H9 (cell line): ENCODE data around the gene CDK8. TPM values are rescaled to one million over a fixed set of nuclear protein-coding genes. Genes with fewer than 3 reads are reported as not detected.
"Not testable (repeated sequence)": the region's sequence is repeated elsewhere in the genome, so short reads cannot be mapped to it uniquely, and the experiment has no call there.

Experiments
- DNase-seq: peaks from one replicate; pipeline ENCODE4 v3.0.0-alpha.2; 2017
- H2AFZ ChIP-seq: one replicate; pipeline ENCODE4 v1.6.1; 2013; ENCODE audit warnings: mild to moderate bottlenecking, low read length, control low read depth, moderate library complexity
- H2AK5ac ChIP-seq: 2 replicates; pipeline ENCODE4 v1.6.1; 2013; ENCODE audit warnings: low read length, control low read depth, mixed read lengths; ENCODE audit not compliant: insufficient read length
- H2BK120ac ChIP-seq: one replicate; pipeline ENCODE4 v1.6.1; 2013; ENCODE audit warnings: low read depth, mild to moderate bottlenecking, low read length, control low read depth, inconsistent platforms; ENCODE audit not compliant: poor library complexity, severe bottlenecking
- H2BK12ac ChIP-seq: 2 replicates; pipeline ENCODE4 v1.6.1; 2013; ENCODE audit warnings: low read length, control low read depth, mixed read lengths, low read depth; ENCODE audit not compliant: insufficient read length
- H2BK15ac ChIP-seq: 2 replicates; pipeline ENCODE4 v1.6.1; 2013; ENCODE audit warnings: low read depth, low read length, control low read depth
- H2BK20ac ChIP-seq: one replicate; pipeline ENCODE4 v1.6.1; 2013; ENCODE audit warnings: low read depth, mild to moderate bottlenecking, low read length, control low read depth, inconsistent platforms; ENCODE audit not compliant: poor library complexity, severe bottlenecking
- H2BK5ac ChIP-seq: 2 replicates; pipeline ENCODE4 v1.6.1; 2013; ENCODE audit warnings: low read length, control low read depth, mixed read lengths; ENCODE audit not compliant: insufficient read length
- H3K14ac ChIP-seq: 2 replicates; pipeline ENCODE4 v1.6.1; 2013; ENCODE audit warnings: low read length, control low read depth; ENCODE audit not compliant: insufficient read depth
- H3K18ac ChIP-seq: 2 replicates; pipeline ENCODE4 v1.6.1; 2013; ENCODE audit warnings: low read depth, mild to moderate bottlenecking, mixed read lengths, low read length, control low read depth; ENCODE audit not compliant: insufficient read length
- H3K23ac ChIP-seq: 2 replicates; pipeline ENCODE4 v1.6.1; 2013; ENCODE audit warnings: low read length, control low read depth, mixed read lengths, low read depth; ENCODE audit not compliant: insufficient read length
- H3K23me2 ChIP-seq: 2 replicates; pipeline ENCODE4 v1.6.1; 2013; ENCODE audit warnings: low read depth, mild to moderate bottlenecking, mixed read lengths, low read length, control low read depth; ENCODE audit not compliant: insufficient read length, poor library complexity, severe bottlenecking
- H3K27ac ChIP-seq: 2 replicates; pipeline ENCODE4 v1.5.1; 2013; ENCODE audit warnings: low read length, control low read depth, mixed read lengths, low read depth; ENCODE audit not compliant: insufficient read length
- H3K27me3 ChIP-seq: 2 replicates; pipeline ENCODE4 v1.6.1; 2013; ENCODE audit warnings: low read length, control low read depth, inconsistent platforms; ENCODE audit not compliant: insufficient read depth
- H3K4ac ChIP-seq: 2 replicates; pipeline ENCODE4 v1.6.1; 2013; ENCODE audit warnings: low read depth, mild to moderate bottlenecking, control low read depth, inconsistent platforms, low read length, moderate library complexity
- H3K4me1 ChIP-seq: 2 replicates; pipeline ENCODE4 v1.6.1; 2013; ENCODE audit warnings: low read length, control low read depth, inconsistent platforms; ENCODE audit not compliant: insufficient read depth
- H3K4me2 ChIP-seq: 2 replicates; pipeline ENCODE4 v1.6.1; 2013; ENCODE audit warnings: low read length, control low read depth, mixed read lengths; ENCODE audit not compliant: insufficient read length, insufficient read depth
- H3K56ac ChIP-seq: 2 replicates; pipeline ENCODE4 v1.6.1; 2013; ENCODE audit warnings: low read depth, mild to moderate bottlenecking, mixed read lengths, low read length, control low read depth; ENCODE audit not compliant: insufficient read length
- H3K79me1 ChIP-seq: 2 replicates; pipeline ENCODE4 v1.6.1; 2013; ENCODE audit warnings: low read depth, mild to moderate bottlenecking, moderate library complexity, low read length, control low read depth, inconsistent platforms; ENCODE audit not compliant: insufficient read depth, poor library complexity, severe bottlenecking
- H3K79me2 ChIP-seq: 2 replicates; pipeline ENCODE4 v1.6.1; 2013; ENCODE audit warnings: low read length, control low read depth, inconsistent platforms; ENCODE audit not compliant: insufficient read depth
- H3K9ac ChIP-seq: 2 replicates; pipeline ENCODE4 v1.6.1; 2013; ENCODE audit warnings: low read length, control low read depth, mixed read lengths; ENCODE audit not compliant: insufficient read length; ENCODE audit errors: extremely low read depth
- H3K9me3 ChIP-seq: one replicate; pipeline ENCODE4 v1.6.1; 2013; ENCODE audit warnings: low read depth, low read length, inconsistent platforms; ENCODE audit not compliant: control insufficient read depth
- H3T11ph ChIP-seq: one replicate; pipeline ENCODE4 v1.6.1; 2013; ENCODE audit warnings: mild to moderate bottlenecking, low read length, control low read depth, inconsistent platforms
- H4K20me1 ChIP-seq: one replicate; pipeline ENCODE4 v1.6.1; 2013; ENCODE audit not compliant: control insufficient read depth, insufficient read length, insufficient read depth
- H4K5ac ChIP-seq: 2 replicates; pipeline ENCODE4 v1.6.1; 2013; ENCODE audit warnings: low read depth, mild to moderate bottlenecking, mixed read lengths, low read length, control low read depth; ENCODE audit not compliant: insufficient read length
- H4K8ac ChIP-seq: replicated peaks from 2 replicates; pipeline ENCODE4 v1.6.1; 2013; ENCODE audit warnings: low read length, control low read depth, mixed read lengths, low read depth; ENCODE audit not compliant: insufficient read length
- H4K91ac ChIP-seq: 2 replicates; pipeline ENCODE4 v1.6.1; 2013; ENCODE audit warnings: low read depth, mild to moderate bottlenecking, moderate library complexity, mixed read lengths, low read length, control low read depth; ENCODE audit not compliant: insufficient read length
- H3K27ac Mint-ChIP-seq, 3 experiments: 2 replicates in 2 of 3; 3 replicates in 1 of 3; pipeline ENCODE4 v1.8.0; 2020 to 2021; ENCODE audit warnings: mixed read lengths in 3 of 3, mild to moderate bottlenecking in 1 of 3, moderate library complexity in 1 of 3
- H3K27me3 Mint-ChIP-seq: 2 replicates; pipeline ENCODE4 v1.8.0; 2021; ENCODE audit warnings: low read depth, mild to moderate bottlenecking, moderate library complexity, mixed read lengths
- H3K36me3 Mint-ChIP-seq, 3 experiments: 2 replicates in 2 of 3; 3 replicates in 1 of 3; pipeline ENCODE4 v1.8.0; 2020 to 2021; ENCODE audit warnings: low read depth in 3 of 3, mixed read lengths in 3 of 3; ENCODE audit not compliant: insufficient read depth in 1 of 3
- H3K4me1 Mint-ChIP-seq, 2 experiments: 2 replicates each; pipeline ENCODE4 v1.8.0; 2020; ENCODE audit warnings: mixed read lengths in 2 of 2
- H3K4me3 Mint-ChIP-seq, 2 experiments: 2 replicates in 1 of 2; 3 replicates in 1 of 2; pipeline ENCODE4 v1.8.0; 2020 to 2021; ENCODE audit warnings: mild to moderate bottlenecking in 2 of 2, mixed read lengths in 2 of 2, moderate library complexity in 1 of 2
- H3K9me3 Mint-ChIP-seq, 2 experiments: 2 replicates in 1 of 2; 3 replicates in 1 of 2; pipeline ENCODE4 v1.8.0; 2020; ENCODE audit warnings: mild to moderate bottlenecking in 2 of 2, mixed read lengths in 2 of 2, moderate library complexity in 1 of 2
- WGBS: extraction: QIAGEN DNeasy Blood & Tissue Kit; methylation state at CpG from one replicate; pipeline ENCODE4 v1.1.7; 2013; ENCODE audit warnings: missing lambda C conversion rate, low lambda C conversion rate, mixed read lengths; ENCODE audit not compliant: insufficient read length; ENCODE audit errors: extremely low coverage; 5-methylcytosine and 5-hydroxymethylcytosine counted together
- total RNA-seq: library from RNA; stranded (reverse); gene quantifications from 2 replicates; pipeline ENCODE4 v1.2.1, GENCODE V29; 2021
- TF ChIP-seq, protein P1 (sequence below): fragments of 200-600 bp; sonication (generic); conservative IDR thresholded peaks from 3 replicates; pipeline ENCODE4 v1.8.0; 2021; ENCODE audit warnings: antibody characterized with exemption, mild to moderate bottlenecking

The CDK8 gene
- total RNA-seq, 1 experiment from 2014 or later: 18.1 TPM

DNA sequence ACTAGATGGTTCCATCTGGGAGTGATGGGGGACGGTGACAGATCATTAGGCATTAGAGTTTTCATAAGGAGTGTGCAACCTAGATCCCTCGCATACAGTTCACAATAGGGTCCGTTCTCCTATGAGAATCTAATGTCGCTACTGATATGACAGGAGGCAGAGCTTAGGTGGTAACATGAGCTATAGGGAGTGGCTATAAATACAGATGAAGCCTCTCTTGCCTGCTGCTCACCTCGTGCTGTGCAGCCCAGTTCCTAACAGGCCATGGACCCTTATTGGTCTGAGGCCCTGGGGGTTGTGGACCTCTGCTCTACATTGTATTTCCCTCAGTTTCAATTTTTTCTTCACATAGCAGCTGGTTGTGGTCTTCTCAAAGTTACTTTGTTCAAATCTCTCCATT, 56.5 kb downstream of the CDK8 start:
- H4K91ac ChIP-seq: no peak overlapping the region
- H2BK5ac ChIP-seq: no peak overlapping the region
- no peak overlapping the region for H2BK12ac ChIP-seq
- H3K27me3 ChIP-seq: no peaks in the 10 kb centered on the region
- no CpG with 5 or more reads among the region's 5 CpGs for WGBS
- H3K23ac ChIP-seq: no peak overlapping the region
- H3K9me3 ChIP-seq: no peaks in the 10 kb centered on the region
- H3K4me1 ChIP-seq: no peaks in the 10 kb centered on the region; the same call in 1 of the 2 replicates
- H4K5ac ChIP-seq: no peak overlapping the region
- no peak overlapping the region for H4K8ac ChIP-seq
- Mint-ChIP-seq H3K27me3 (no peaks in the 10 kb centered on the region), H3K9me3 (no peaks in the 10 kb centered on the region), H3K36me3 (peaks cover 0 to 10% (median 7%) of the 10 kb centered on the region in 3 experiments; a peak in 4 of 7 replicates), H3K4me1 (peaks cover 8 to 11% of the 10 kb centered on the region in 2 experiments; a peak in 3 of 4 replicates), H3K27ac (no peak overlapping the region), H3K4me3 (no peak overlapping the region)
- no peak overlapping the region for H3K27ac ChIP-seq
- no peak overlapping the region for H3T11ph ChIP-seq
- no peak overlapping the region for H2AK5ac ChIP-seq
- peaks cover 9% of the 10 kb centered on the region for H3K79me1 ChIP-seq
- H2BK120ac ChIP-seq: no peak overlapping the region
- no peak for DNase-seq
- H3K4ac ChIP-seq: no peak overlapping the region
- no peak overlapping the region for H3K14ac ChIP-seq
- TF ChIP-seq, protein P1, sequence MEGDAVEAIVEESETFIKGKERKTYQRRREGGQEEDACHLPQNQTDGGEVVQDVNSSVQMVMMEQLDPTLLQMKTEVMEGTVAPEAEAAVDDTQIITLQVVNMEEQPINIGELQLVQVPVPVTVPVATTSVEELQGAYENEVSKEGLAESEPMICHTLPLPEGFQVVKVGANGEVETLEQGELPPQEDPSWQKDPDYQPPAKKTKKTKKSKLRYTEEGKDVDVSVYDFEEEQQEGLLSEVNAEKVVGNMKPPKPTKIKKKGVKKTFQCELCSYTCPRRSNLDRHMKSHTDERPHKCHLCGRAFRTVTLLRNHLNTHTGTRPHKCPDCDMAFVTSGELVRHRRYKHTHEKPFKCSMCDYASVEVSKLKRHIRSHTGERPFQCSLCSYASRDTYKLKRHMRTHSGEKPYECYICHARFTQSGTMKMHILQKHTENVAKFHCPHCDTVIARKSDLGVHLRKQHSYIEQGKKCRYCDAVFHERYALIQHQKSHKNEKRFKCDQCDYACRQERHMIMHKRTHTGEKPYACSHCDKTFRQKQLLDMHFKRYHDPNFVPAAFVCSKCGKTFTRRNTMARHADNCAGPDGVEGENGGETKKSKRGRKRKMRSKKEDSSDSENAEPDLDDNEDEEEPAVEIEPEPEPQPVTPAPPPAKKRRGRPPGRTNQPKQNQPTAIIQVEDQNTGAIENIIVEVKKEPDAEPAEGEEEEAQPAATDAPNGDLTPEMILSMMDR: no peak
- H3K4me2 ChIP-seq: no peak overlapping the region
- H3K79me2 ChIP-seq: peaks cover 7% of the 10 kb centered on the region; the same call in 1 of the 2 replicates
- no peak overlapping the region for H3K56ac ChIP-seq
- no peaks in the 10 kb centered on the region for H3K23me2 ChIP-seq
- no peak overlapping the region for H3K9ac ChIP-seq
- H2BK15ac ChIP-seq: no peak overlapping the region
- H2AFZ ChIP-seq: no peak overlapping the region
- no peaks in the 10 kb centered on the region for H4K20me1 ChIP-seq
- no peak overlapping the region for H3K18ac ChIP-seq
- no peak overlapping the region for H2BK20ac ChIP-seq

DNA sequence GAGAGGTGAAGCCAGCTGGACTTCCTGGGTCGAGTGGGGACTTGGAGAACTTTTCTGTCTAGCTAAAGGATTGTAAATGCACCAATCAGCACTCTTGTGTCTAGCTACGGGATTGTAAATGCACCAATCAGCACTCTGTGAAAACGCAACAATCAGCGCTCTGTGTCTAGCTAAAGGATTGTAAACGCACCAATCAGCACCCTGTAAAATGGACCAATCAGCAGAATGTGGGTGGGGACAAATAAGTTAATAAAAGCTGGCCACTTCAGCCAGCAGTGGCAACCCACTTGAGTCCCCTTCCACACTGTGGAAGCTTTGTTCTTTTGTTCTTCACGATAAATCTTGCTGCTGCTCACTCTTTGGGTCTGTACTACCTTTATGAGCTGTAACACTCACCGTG, 58.1 kb downstream of the CDK8 start:
- not testable (repeated sequence) for H3K23me2 ChIP-seq, H2AK5ac ChIP-seq, H3K4me1 ChIP-seq, H3K4me3 Mint-ChIP-seq, H4K91ac ChIP-seq, H4K5ac ChIP-seq, H4K8ac ChIP-seq, H3K56ac ChIP-seq, H3T11ph ChIP-seq, H2BK20ac ChIP-seq, H3K9ac ChIP-seq, DNase-seq, H3K79me2 ChIP-seq, H2BK15ac ChIP-seq, H3K79me1 ChIP-seq, H3K23ac ChIP-seq, H3K27me3 Mint-ChIP-seq, H3K9me3 Mint-ChIP-seq, H3K4me2 ChIP-seq, H2BK120ac ChIP-seq, H3K18ac ChIP-seq, H2AFZ ChIP-seq, H4K20me1 ChIP-seq, H3K4ac ChIP-seq, H3K27ac Mint-ChIP-seq, H3K9me3 ChIP-seq, H2BK12ac ChIP-seq, H2BK5ac ChIP-seq, H3K14ac ChIP-seq, H3K27me3 ChIP-seq, H3K27ac ChIP-seq
- Mint-ChIP-seq H3K36me3 (peaks cover 0 to 10% (median 7%) of the 10 kb centered on the region in 3 experiments; a peak in 4 of 7 replicates), H3K4me1 (peaks cover 8 to 11% of the 10 kb centered on the region in 2 experiments; a peak in 3 of 4 replicates)
- WGBS: no CpG with 5 or more reads among the region's 7 CpGs
